Measurements from ENCODE around the gene NUBPL. TPM values are rescaled to one million over a fixed set of nuclear protein-coding genes. Genes with fewer than 3 reads are reported as not detected.

Gene NUBPL
- total RNA-seq, 1 donor from 2014 or later, result 6.3 TPM

DNA sequence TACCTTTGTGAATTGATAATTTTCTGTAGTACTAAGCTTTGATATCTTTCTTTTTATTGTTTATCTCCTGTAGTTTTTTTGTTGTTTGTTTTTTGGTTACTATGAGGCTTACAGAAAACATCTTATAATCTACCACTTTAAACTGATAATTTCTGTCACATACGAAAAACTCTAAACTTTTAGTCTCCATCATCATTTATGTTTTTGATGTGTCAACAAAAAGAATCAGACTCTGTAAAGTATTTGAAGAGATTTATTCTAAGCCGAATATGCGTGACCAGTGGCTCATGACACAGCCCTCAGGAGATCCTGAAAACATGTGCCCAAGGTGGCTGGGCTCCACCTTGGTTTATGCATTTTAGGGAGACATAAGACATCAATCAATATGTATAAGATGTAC, 348.8 kb downstream of the NUBPL start:
- H3K4me3 ChIP-seq (ENCODE audit: low read depth, low read length), result no peak overlapping the region
- TF ChIP-seq, protein P1, sequence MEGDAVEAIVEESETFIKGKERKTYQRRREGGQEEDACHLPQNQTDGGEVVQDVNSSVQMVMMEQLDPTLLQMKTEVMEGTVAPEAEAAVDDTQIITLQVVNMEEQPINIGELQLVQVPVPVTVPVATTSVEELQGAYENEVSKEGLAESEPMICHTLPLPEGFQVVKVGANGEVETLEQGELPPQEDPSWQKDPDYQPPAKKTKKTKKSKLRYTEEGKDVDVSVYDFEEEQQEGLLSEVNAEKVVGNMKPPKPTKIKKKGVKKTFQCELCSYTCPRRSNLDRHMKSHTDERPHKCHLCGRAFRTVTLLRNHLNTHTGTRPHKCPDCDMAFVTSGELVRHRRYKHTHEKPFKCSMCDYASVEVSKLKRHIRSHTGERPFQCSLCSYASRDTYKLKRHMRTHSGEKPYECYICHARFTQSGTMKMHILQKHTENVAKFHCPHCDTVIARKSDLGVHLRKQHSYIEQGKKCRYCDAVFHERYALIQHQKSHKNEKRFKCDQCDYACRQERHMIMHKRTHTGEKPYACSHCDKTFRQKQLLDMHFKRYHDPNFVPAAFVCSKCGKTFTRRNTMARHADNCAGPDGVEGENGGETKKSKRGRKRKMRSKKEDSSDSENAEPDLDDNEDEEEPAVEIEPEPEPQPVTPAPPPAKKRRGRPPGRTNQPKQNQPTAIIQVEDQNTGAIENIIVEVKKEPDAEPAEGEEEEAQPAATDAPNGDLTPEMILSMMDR (conservative IDR thresholded peaks at IDR 0.05; ENCODE audit: low read depth, low read length), result no peak
- DNase-seq (ENCODE audit: low read depth), result no peak

Other genes with a start within 250 kb of the NUBPL start
- gene HEATR5A, start 140.9 kb upstream of the NUBPL start, total RNA-seq, result 11.5 and 11.6 TPM in 2 replicates
- 18.6 and 28.1 TPM in 2 replicates for gene DTD2, start 103.9 kb upstream of the NUBPL start, total RNA-seq
- gene GPR33, start 73.4 kb upstream of the NUBPL start, total RNA-seq, result not detected in 2 replicates

All from epithelial cell of proximal tubule (primary cell).